ENCODE measurements around the gene RBM8A.
A peak's percentile ranks its signal among the peaks of the same experiment; 100 is the strongest.

RBM8A gene

GRCh38 chr1:145912128-145912641, 15.1 kb downstream of the RBM8A start:
- no peak for DNase-seq

GRCh38 chr1:145908653-145909052, 18.6 kb downstream of the RBM8A start:
- no peak for DNase-seq

GRCh38 chr1:145906954-145907753, 20.1 kb downstream of the RBM8A start:
- DNase-seq: no peak

- no peak for DNase-seq
Observed at GRCh38 chr1:145901312-145902021, 25.8 kb downstream of the RBM8A start.

GRCh38 chr1:145898756-145899155, 28.5 kb downstream of the RBM8A start:
- DNase-seq: no peak

GRCh38 chr1:145897969-145898368, 29.3 kb downstream of the RBM8A start:
- no peak for DNase-seq

GRCh38 chr1:145895471-145895870, 31.8 kb downstream of the RBM8A start:
- no peak for DNase-seq

GRCh38 chr1:145893306-145894055, 33.8 kb downstream of the RBM8A start:
- DNase-seq: no peak

- no peak for DNase-seq
Observed at GRCh38 chr1:145892486-145893087, 34.7 kb downstream of the RBM8A start.

- peak; percentile 94 for DNase-seq
Observed at GRCh38 chr1:145891587-145892485, 35.4 kb downstream of the RBM8A start.

GRCh38 chr1:145891143-145891542, 36.1 kb downstream of the RBM8A start:
- no peak for DNase-seq

- DNase-seq: no peak
Observed at GRCh38 chr1:145889722-145890121, 37.6 kb downstream of the RBM8A start.

- DNase-seq: no peak
Observed at GRCh38 chr1:145887631-145888030, 39.7 kb downstream of the RBM8A start.

- DNase-seq: no peak
Observed at GRCh38 chr1:145886816-145887215, 40.5 kb downstream of the RBM8A start.

GRCh38 chr1:145886390-145886789, 40.9 kb downstream of the RBM8A start:
- no peak for DNase-seq

- peak; percentile 78 for DNase-seq
Observed at GRCh38 chr1:145885738-145886287, 41.5 kb downstream of the RBM8A start, which contains the start of gene ANKRD35. TSS of gene ANKRD35 (minus strand) at chr1:145885866. CDS start at chr1:145885758, 108 bp downstream.

- DNase-seq: no peak
Observed at GRCh38 chr1:145884675-145885074, 42.6 kb downstream of the RBM8A start.

- DNase-seq: peak; percentile 67
Observed at GRCh38 chr1:145879775-145880174, 47.5 kb downstream of the RBM8A start.

GRCh38 chr1:145878724-145879123, 48.6 kb downstream of the RBM8A start:
- DNase-seq: no peak

GRCh38 chr1:145877923-145878486, 49.3 kb downstream of the RBM8A start:
- no peak for DNase-seq

GRCh38 chr1:145874646-145875045, 52.6 kb downstream of the RBM8A start:
- DNase-seq: no peak
